Neuronal stem cell (in vitro differentiated cells): ENCODE results near the gene ASCC3.

ENCODE experiments used
- DNase-seq: peaks from one replicate; pipeline ENCODE4 v3.0.0-alpha.2; 2013; ENCODE audit warnings: low spot score
- H2AFZ ChIP-seq: one replicate; pipeline ENCODE4 v1.6.1; 2013; ENCODE audit warnings: mild to moderate bottlenecking, low read length, inconsistent platforms
- H2AK5ac ChIP-seq: 2 replicates; pipeline ENCODE4 v1.6.1; 2013; ENCODE audit warnings: low read depth, mild to moderate bottlenecking, inconsistent platforms, low read length, moderate library complexity, mixed read lengths
- H2BK120ac ChIP-seq: 2 replicates; pipeline ENCODE4 v1.6.1; 2013; ENCODE audit warnings: low read depth, mild to moderate bottlenecking, inconsistent platforms, low read length, moderate library complexity, mixed read lengths
- H2BK12ac ChIP-seq: one replicate; pipeline ENCODE4 v1.6.1; 2013; ENCODE audit warnings: low read length, inconsistent platforms
- H2BK15ac ChIP-seq: 2 replicates; pipeline ENCODE4 v1.6.1; 2013; ENCODE audit warnings: mild to moderate bottlenecking, low read length, inconsistent platforms, mixed read lengths
- H2BK5ac ChIP-seq: one replicate; pipeline ENCODE4 v1.6.1; 2013; ENCODE audit warnings: inconsistent platforms, mild to moderate bottlenecking, low read length, moderate library complexity
- H3K14ac ChIP-seq: one replicate; pipeline ENCODE4 v1.6.1; 2013; ENCODE audit warnings: low read length, inconsistent platforms
- H3K18ac ChIP-seq: 2 replicates; pipeline ENCODE4 v1.6.1; 2013; ENCODE audit warnings: low read length, inconsistent platforms
- H3K23ac ChIP-seq: 2 replicates; pipeline ENCODE4 v1.6.1; 2013; ENCODE audit warnings: low read depth, mild to moderate bottlenecking, mixed read lengths, low read length, inconsistent platforms; ENCODE audit not compliant: poor library complexity
- H3K27ac ChIP-seq: replicated peaks from 3 replicates; pipeline ENCODE4 v1.5.1; 2013; ENCODE audit warnings: low read length, inconsistent platforms
- H3K27me3 ChIP-seq, 3 experiments: 2 replicates each; pipeline ENCODE4 v1.6.1; 2013; ENCODE audit warnings: low read length in 3 of 3, mild to moderate bottlenecking in 2 of 3, inconsistent platforms in 1 of 3, low read depth in 1 of 3, mixed read lengths in 1 of 3, moderate library complexity in 1 of 3; ENCODE audit not compliant: control insufficient read depth in 3 of 3, insufficient read depth in 3 of 3
- H3K36me3 ChIP-seq, 2 donors: replicated peaks in 1 of 2; 2 replicates each; pipeline ENCODE4 v1.6.1; 2013; ENCODE audit warnings: low read length in 2 of 2; ENCODE audit not compliant: control insufficient read depth in 2 of 2, insufficient read depth in 2 of 2
- H3K4ac ChIP-seq: 2 replicates; pipeline ENCODE4 v1.6.1; 2013; ENCODE audit warnings: inconsistent platforms, mild to moderate bottlenecking, low read length, moderate library complexity
- H3K4me1 ChIP-seq, 2 donors: 1 replicate in 1 of 2; 2 replicates in 1 of 2; pipeline ENCODE4 v1.6.1; 2013; ENCODE audit warnings: low read length in 2 of 2, low read depth in 1 of 2; ENCODE audit not compliant: control insufficient read depth in 2 of 2, insufficient read depth in 1 of 2
- H3K4me2 ChIP-seq: one replicate; pipeline ENCODE4 v1.6.1; 2013; ENCODE audit warnings: mild to moderate bottlenecking, low read length, inconsistent platforms; ENCODE audit not compliant: insufficient read depth, poor library complexity, severe bottlenecking
- H3K4me3 ChIP-seq, 2 donors: 2 replicates each; pipeline ENCODE4 v1.5.1; 2013; ENCODE audit warnings: low read length in 2 of 2, mild to moderate bottlenecking in 2 of 2, inconsistent platforms in 1 of 2, moderate library complexity in 1 of 2
- H3K79me1 ChIP-seq: one replicate; pipeline ENCODE4 v1.6.1; 2013; ENCODE audit warnings: low read depth, mild to moderate bottlenecking, inconsistent platforms, low read length, moderate library complexity
- H3K9ac ChIP-seq: one replicate; pipeline ENCODE4 v1.6.1; 2013; ENCODE audit warnings: mild to moderate bottlenecking, low read depth, low read length, inconsistent platforms; ENCODE audit not compliant: poor library complexity
- H3K9me3 ChIP-seq, 2 donors: replicated peaks in 1 of 2; 2 replicates each; pipeline versions ENCODE3 to v1.6.1; 2013; ENCODE audit warnings: low read length in 2 of 2, mild to moderate bottlenecking in 2 of 2, inconsistent platforms in 1 of 2, low read depth in 1 of 2, mixed read lengths in 1 of 2, moderate library complexity in 1 of 2; ENCODE audit not compliant: control insufficient read depth in 2 of 2, insufficient read depth in 1 of 2
- H4K8ac ChIP-seq: one replicate; pipeline ENCODE4 v1.6.1; 2013; ENCODE audit warnings: low read depth, mild to moderate bottlenecking, inconsistent platforms, low read length, moderate library complexity
- H4K91ac ChIP-seq: one replicate; pipeline ENCODE4 v1.6.1; 2013; ENCODE audit warnings: low read length, low read depth, mild to moderate bottlenecking, inconsistent platforms; ENCODE audit not compliant: poor library complexity
- WGBS, 2 donors: extraction: QIAGEN DNeasy Blood & Tissue Kit; methylation state at CpG; one replicate each; pipeline ENCODE4 v1.1.7; 2013; ENCODE audit warnings: missing lambda C conversion rate in 2 of 2, mixed read lengths in 1 of 2; ENCODE audit not compliant: insufficient read length in 2 of 2, insufficient replicate concordance in 1 of 2; ENCODE audit errors: extremely low coverage in 2 of 2; 5-methylcytosine and 5-hydroxymethylcytosine counted together

The ASCC3 gene

GRCh38 chr6:100482698-100483097 lies 398.4 kb downstream of the ASCC3 start:
- H3K4me3 ChIP-seq = no peak overlapping the region
- no peaks in the 10 kb centered on the region for H3K36me3 ChIP-seq
- H3K27ac ChIP-seq = no peak overlapping the region
- H3K4me2 ChIP-seq = no peak overlapping the region
- H3K9me3 ChIP-seq = peaks cover 0 to 1% of the 10 kb centered on the region in 2 donors
- no CpG with 5 or more reads among the region's 2 CpGs for WGBS, 2 donors
- H2AFZ ChIP-seq = no peak overlapping the region
- H2BK5ac ChIP-seq = no peak overlapping the region
- no peak overlapping the region for H3K23ac ChIP-seq
- no peak overlapping the region for H2BK120ac ChIP-seq
- H3K79me1 ChIP-seq = no peaks in the 10 kb centered on the region
- no peak overlapping the region for H3K14ac ChIP-seq
- H3K18ac ChIP-seq = no peak overlapping the region
- H4K91ac ChIP-seq = no peak overlapping the region
- no peak overlapping the region for H2BK12ac ChIP-seq
- DNase-seq = no peak
- no peaks in the 10 kb centered on the region for H3K4me1 ChIP-seq
- H3K27me3 ChIP-seq = peaks cover 0 to 53% (median 0%) of the 10 kb centered on the region in 3 experiments
- no peak overlapping the region for H4K8ac ChIP-seq
- no peak overlapping the region for H2BK15ac ChIP-seq
- no peak overlapping the region for H3K4ac ChIP-seq
- no peak overlapping the region for H3K9ac ChIP-seq
- H2AK5ac ChIP-seq = no peak overlapping the region

GRCh38 chr6:100479179-100480035 lies 401.7 kb downstream of the ASCC3 start:
- H3K4me3 ChIP-seq = no peak overlapping the region
- H2BK12ac ChIP-seq = no peak overlapping the region
- no peak overlapping the region for H2BK5ac ChIP-seq
- no CpG with 5 or more reads among the region's 3 CpGs for WGBS, 2 donors
- H2BK120ac ChIP-seq = no peak overlapping the region
- H3K23ac ChIP-seq = no peak overlapping the region
- H3K79me1 ChIP-seq = no peaks in the 10 kb centered on the region
- H3K4ac ChIP-seq = no peak overlapping the region
- no peak overlapping the region for H4K8ac ChIP-seq
- no peak overlapping the region for H3K4me2 ChIP-seq
- no peak overlapping the region for H4K91ac ChIP-seq
- no peak overlapping the region for H3K14ac ChIP-seq
- H3K27me3 ChIP-seq = peaks cover 0 to 50% (median 0%) of the 10 kb centered on the region in 3 experiments
- peak; percentile 41 for DNase-seq
- peaks cover 0 to 1% of the 10 kb centered on the region in 2 donors for H3K9me3 ChIP-seq
- no peak overlapping the region for H2AFZ ChIP-seq
- H2AK5ac ChIP-seq = no peak overlapping the region
- H3K36me3 ChIP-seq = no peaks in the 10 kb centered on the region
- H2BK15ac ChIP-seq = no peak overlapping the region
- H3K9ac ChIP-seq = no peak overlapping the region
- no peak overlapping the region for H3K27ac ChIP-seq
- no peaks in the 10 kb centered on the region for H3K4me1 ChIP-seq
- H3K18ac ChIP-seq = no peak overlapping the region

- Histone ChIP-seq H2BK12ac (no peak overlapping the region), H3K18ac (no peak overlapping the region), H3K27me3 (peaks cover 0 to 67% (median 4%) of the 10 kb centered on the region in 3 experiments)
Measured at GRCh38 chr6:100475554-100476320, 405.4 kb downstream of the ASCC3 start.

GRCh38 chr6:100473182-100473581 lies 407.9 kb downstream of the ASCC3 start:
- Histone ChIP-seq H3K23ac (no peak overlapping the region), H2AFZ (no peak overlapping the region), H3K4me3 (no peak overlapping the region), H2AK5ac (no peak overlapping the region), H3K9me3 (no peaks in the 10 kb centered on the region), H2BK5ac (no peak overlapping the region), H3K18ac (no peak overlapping the region), H2BK120ac (no peak overlapping the region), H2BK15ac (no peak overlapping the region), H3K27ac (no peak overlapping the region), H4K91ac (no peak overlapping the region), H3K4ac (no peak overlapping the region), H3K4me2 (no peak overlapping the region), H3K79me1 (no peaks in the 10 kb centered on the region), H3K36me3 (no peaks in the 10 kb centered on the region), H3K14ac (no peak overlapping the region), H3K27me3 (peaks cover 11 to 89% (median 25%) of the 10 kb centered on the region in 3 experiments), H2BK12ac (no peak overlapping the region), H4K8ac (no peak overlapping the region), H3K9ac (no peak overlapping the region), H3K4me1 (no peaks in the 10 kb centered on the region)
- no peak for DNase-seq
- no CpG with 5 or more reads among the region's 1 CpG for WGBS, 2 donors

More at GRCh38 chr6:100475554-100476320, 405.4 kb downstream of the ASCC3 start:
- H3K14ac ChIP-seq = no peak overlapping the region
- no peak overlapping the region for H3K9ac ChIP-seq
- peaks cover 0 to 1% of the 10 kb centered on the region in 2 donors for H3K9me3 ChIP-seq
- no peak overlapping the region for H3K23ac ChIP-seq
- H3K27ac ChIP-seq = no peak overlapping the region
- H2BK15ac ChIP-seq = no peak overlapping the region
- H3K79me1 ChIP-seq = no peaks in the 10 kb centered on the region
- WGBS, 2 donors = no CpG with 5 or more reads among the region's 10 CpGs
- no peak overlapping the region for H2BK5ac ChIP-seq
- H3K4me2 ChIP-seq = no peak overlapping the region
- H4K8ac ChIP-seq = no peak overlapping the region
- H3K36me3 ChIP-seq = no peaks in the 10 kb centered on the region
- H2BK120ac ChIP-seq = no peak overlapping the region
- H3K4me1 ChIP-seq = no peaks in the 10 kb centered on the region
- H2AK5ac ChIP-seq = no peak overlapping the region
- H2AFZ ChIP-seq = no peak overlapping the region
- no peak overlapping the region for H3K4ac ChIP-seq
- H3K4me3 ChIP-seq = no peak overlapping the region
- DNase-seq = no peak
- no peak overlapping the region for H4K91ac ChIP-seq
